Measurements from ENCODE around the gene PDX1.

The PDX1 gene

GRCh38 chr13:27919934-27920676, at the start of gene PDX1:
Gene PDX1 (plus strand): TSS chr13:27920000. CDS start chr13:27920139, 139 bp downstream.
- no peak within 1 kb of the TSS for H3K4me3 ChIP-seq (ENCODE audit: low read depth, low read length)

GRCh38 chr13:27878274-27878673, 41.5 kb upstream of the PDX1 start:
- no peak overlapping the region for H3K4me3 ChIP-seq (ENCODE audit: low read depth, low read length)

- H3K4me3 ChIP-seq (ENCODE audit: low read depth, low read length): no peak overlapping the region
Measured at GRCh38 chr13:27889471-27889870, 30.3 kb upstream of the PDX1 start.

- H3K4me3 ChIP-seq (ENCODE audit: low read depth, low read length): no peak overlapping the region
Measured at GRCh38 chr13:27896726-27897125, 23.1 kb upstream of the PDX1 start.

- H3K4me3 ChIP-seq (ENCODE audit: low read depth, low read length): no peak overlapping the region
Measured at GRCh38 chr13:27904719-27905118, 15.1 kb upstream of the PDX1 start.

GRCh38 chr13:27905650-27906049, 14.2 kb upstream of the PDX1 start:
- H3K4me3 ChIP-seq (ENCODE audit: low read depth, low read length): no peak overlapping the region

- H3K4me3 ChIP-seq (ENCODE audit: low read depth, low read length): no peak overlapping the region
Measured at GRCh38 chr13:27907121-27907787, 12.5 kb upstream of the PDX1 start.

- H3K4me3 ChIP-seq (ENCODE audit: low read depth, low read length): no peak overlapping the region
Measured at GRCh38 chr13:27909378-27909777, 10.4 kb upstream of the PDX1 start.

- H3K4me3 ChIP-seq (ENCODE audit: low read depth, low read length): no peak overlapping the region
Measured at GRCh38 chr13:27911521-27911920, 8.3 kb upstream of the PDX1 start.

GRCh38 chr13:27913160-27913559, 6.6 kb upstream of the PDX1 start:
- no peak overlapping the region for H3K4me3 ChIP-seq (ENCODE audit: low read depth, low read length)

- H3K4me3 ChIP-seq (ENCODE audit: low read depth, low read length): no peak overlapping the region
Measured at GRCh38 chr13:27915301-27916207, 4.2 kb upstream of the PDX1 start.

GRCh38 chr13:27917121-27917947, 2.5 kb upstream of the PDX1 start:
- no peak overlapping the region for H3K4me3 ChIP-seq (ENCODE audit: low read depth, low read length)

- H3K4me3 ChIP-seq (ENCODE audit: low read depth, low read length): no peak overlapping the region
Measured at GRCh38 chr13:27918041-27918917, 1.5 kb upstream of the PDX1 start.

GRCh38 chr13:27918918-27919658, 712 bp upstream of the PDX1 start:
- no peak overlapping the region for H3K4me3 ChIP-seq (ENCODE audit: low read depth, low read length)

GRCh38 chr13:27919659-27919933, 204 bp upstream of the PDX1 start:
- no peak overlapping the region for H3K4me3 ChIP-seq (ENCODE audit: low read depth, low read length)

GRCh38 chr13:27920677-27921420, 1.0 kb downstream of the PDX1 start:
- no peak overlapping the region for H3K4me3 ChIP-seq (ENCODE audit: low read depth, low read length)

- H3K4me3 ChIP-seq (ENCODE audit: low read depth, low read length): no peak overlapping the region
Measured at GRCh38 chr13:27921421-27921960, 1.7 kb downstream of the PDX1 start.

Data from iPS-11a (cell line).